ENCODE data around the gene KCTD19.

KCTD19 gene

GRCh38 chr16:67248401-67249177, 78.0 kb downstream of the KCTD19 start, which contains the start of gene SLC9A5:
TSS of gene SLC9A5 (plus strand) at chr16:67248979. CDS start at chr16:67249015, 36 bp downstream.
- peaks cover 42 to 55% of the 10 kb centered on the region in 2 experiments for H3K4me1 ChIP-seq (ENCODE audit: control insufficient read depth in 1 of 2, insufficient read depth in 1 of 2, low read depth in 1 of 2, low read length in 1 of 2)

GRCh38 chr16:67248073-67248400, 78.5 kb downstream of the KCTD19 start:
- H3K36me3 ChIP-seq: no peaks in the 10 kb centered on the region
- TF ChIP-seq CTCF (IDR thresholded peaks at IDR 0.05): no peak
- peaks cover 47 to 60% of the 10 kb centered on the region in 2 experiments for H3K4me1 ChIP-seq (ENCODE audit: control insufficient read depth in 1 of 2, insufficient read depth in 1 of 2, low read depth in 1 of 2, low read length in 1 of 2)
- H3K27ac ChIP-seq: no peak overlapping the region
- H3K9me3 ChIP-seq: no peaks in the 10 kb centered on the region
- H3K27me3 ChIP-seq: peaks cover 50% of the 10 kb centered on the region
- H3K4me3 ChIP-seq (ENCODE audit: low read depth in 1 of 2, low read length in 1 of 2): peak overlapping the region; percentile 82 to 88

More at GRCh38 chr16:67248401-67249177, 78.0 kb downstream of the KCTD19 start, which contains the start of gene SLC9A5:
- peak within 1 kb of the TSS; percentile 99 for H3K27ac ChIP-seq
- peak within 1 kb of the TSS; percentile 82 to 88 for H3K4me3 ChIP-seq (ENCODE audit: low read depth in 1 of 2, low read length in 1 of 2)
- H3K36me3 ChIP-seq: no peaks in the 10 kb centered on the region
- H3K27me3 ChIP-seq: peaks cover 50% of the 10 kb centered on the region
- no peak for TF ChIP-seq CTCF (IDR thresholded peaks at IDR 0.05)
- no peaks in the 10 kb centered on the region for H3K9me3 ChIP-seq

DNA sequence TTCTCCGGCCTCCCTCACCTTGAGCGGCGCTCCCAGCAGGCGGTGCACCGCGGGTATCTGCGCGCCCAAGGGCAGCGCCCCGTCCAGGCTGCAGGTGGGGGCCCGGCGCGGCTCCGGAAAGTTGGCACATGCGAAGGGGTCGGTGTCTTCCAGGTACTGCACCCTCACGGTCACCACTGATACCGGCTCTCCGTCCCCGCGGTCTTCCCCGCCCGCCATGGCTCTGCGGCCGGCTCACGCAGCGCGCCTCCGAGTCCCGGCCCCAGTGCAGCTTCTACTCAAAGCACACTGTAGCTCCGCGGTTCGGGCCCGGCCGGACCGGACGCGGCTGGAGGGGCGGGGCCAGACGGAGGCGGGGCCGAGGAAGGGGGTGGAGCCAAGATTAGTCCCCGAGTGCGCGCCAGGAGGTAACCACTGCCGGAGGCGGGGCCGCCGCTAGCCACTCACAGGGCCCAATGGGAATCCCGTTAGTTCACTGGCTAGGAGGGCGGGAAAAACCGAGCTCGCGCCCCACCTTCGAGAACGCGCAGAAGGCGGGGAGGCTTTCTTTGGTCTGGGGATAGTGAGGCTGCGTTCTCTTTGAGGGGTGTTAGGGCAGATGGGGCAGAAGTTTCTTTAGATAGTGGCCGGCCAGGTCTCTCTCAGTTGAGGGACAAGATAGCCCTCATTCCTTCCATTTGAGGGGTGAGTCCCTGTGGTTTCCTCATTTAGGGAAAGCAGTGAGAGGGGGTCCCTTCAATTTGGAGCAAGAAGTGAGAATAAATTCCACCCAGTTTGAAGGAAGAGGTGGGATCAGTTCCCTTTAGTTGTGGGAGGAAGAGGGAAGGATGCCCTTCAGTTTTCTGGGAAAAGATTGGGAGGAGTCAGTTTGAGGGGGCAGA, 79.1 kb downstream of the KCTD19 start, which contains the start of gene FHOD1:
FHOD1 (minus strand) TSS at position 290 of the 881 bp plus-strand sequence; CDS start at position 219, 71 bp downstream.
- peaks cover 45% of the 10 kb centered on the region for H3K27me3 ChIP-seq
- peak within 1 kb of the TSS; percentile 82 to 88 for H3K4me3 ChIP-seq (ENCODE audit: low read depth in 1 of 2, low read length in 1 of 2)
- peak within 1 kb of the TSS; percentile 99 for H3K27ac ChIP-seq
- H3K9me3 ChIP-seq: no peaks in the 10 kb centered on the region
- peaks cover 51 to 63% of the 10 kb centered on the region in 2 experiments for H3K4me1 ChIP-seq (ENCODE audit: control insufficient read depth in 1 of 2, insufficient read depth in 1 of 2, low read depth in 1 of 2, low read length in 1 of 2)
- no peaks in the 10 kb centered on the region for H3K36me3 ChIP-seq
- peak; percentile 57 for TF ChIP-seq CTCF (IDR thresholded peaks at IDR 0.05)

GRCh38 chr16:67246756-67247191, 79.8 kb downstream of the KCTD19 start:
- Histone ChIP-seq H3K9me3 (no peaks in the 10 kb centered on the region), H3K36me3 (no peaks in the 10 kb centered on the region), H3K27ac (peak overlapping the region; percentile 99), H3K4me3 (ENCODE audit: low read depth in 1 of 2, low read length in 1 of 2) (peak overlapping the region; percentile 82 to 88), H3K27me3 (peaks cover 43% of the 10 kb centered on the region), H3K4me1 (ENCODE audit: control insufficient read depth in 1 of 2, insufficient read depth in 1 of 2, low read depth in 1 of 2, low read length in 1 of 2) (peaks cover 53 to 63% of the 10 kb centered on the region in 2 experiments)
- no peak for TF ChIP-seq CTCF (IDR thresholded peaks at IDR 0.05)

DNA sequence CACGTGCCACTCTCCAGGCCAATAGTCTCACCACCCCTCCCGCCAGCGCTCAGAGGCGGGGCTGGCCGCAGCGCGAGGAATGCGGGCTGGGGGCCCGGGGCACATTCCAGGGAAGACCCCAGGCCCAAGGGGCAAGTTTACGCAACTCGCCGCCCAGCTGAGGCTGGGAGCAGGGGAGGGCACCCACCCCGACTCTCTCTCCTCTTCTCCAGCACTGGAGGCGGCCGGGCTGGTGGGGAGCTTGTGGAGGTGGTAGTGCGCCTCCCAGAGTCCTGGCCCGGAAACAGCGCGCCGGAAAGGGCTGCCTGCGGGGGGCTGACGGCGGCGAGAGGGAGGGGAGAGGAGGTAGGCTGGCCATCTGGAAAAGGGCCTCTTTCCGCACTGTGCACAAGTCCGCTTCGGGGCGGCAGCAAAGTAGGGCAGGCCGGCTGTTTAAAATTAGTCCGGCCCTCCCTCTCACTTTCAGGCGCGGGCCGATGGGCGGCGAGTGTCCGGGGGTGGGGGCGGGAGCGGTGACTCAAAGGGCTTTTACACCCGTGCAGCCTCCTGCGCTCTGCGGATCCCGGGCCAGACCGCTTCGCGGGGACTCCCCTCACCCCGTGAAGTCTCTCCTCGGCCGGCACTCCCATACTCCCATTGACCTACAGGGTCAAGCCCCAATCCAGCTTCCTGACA, 80.3 kb downstream of the KCTD19 start:
- peaks cover 53 to 63% of the 10 kb centered on the region in 2 experiments for H3K4me1 ChIP-seq (ENCODE audit: control insufficient read depth in 1 of 2, insufficient read depth in 1 of 2, low read depth in 1 of 2, low read length in 1 of 2)

More for the DNA sequence above, 80.3 kb downstream of the KCTD19 start:
- Histone ChIP-seq H3K27ac (peak overlapping the region; percentile 99), H3K27me3 (peaks cover 37% of the 10 kb centered on the region), H3K36me3 (no peaks in the 10 kb centered on the region), H3K4me3 (ENCODE audit: low read depth in 1 of 2, low read length in 1 of 2) (peak overlapping the region; percentile 82 to 88), H3K9me3 (no peaks in the 10 kb centered on the region)
- TF ChIP-seq CTCF (IDR thresholded peaks at IDR 0.05): peak; percentile 16

Data from neutrophil (primary cell).